ENCODE data around the gene KPNA6. TPM values are rescaled to one million over a fixed set of nuclear protein-coding genes. Genes with fewer than 3 reads are reported as not detected.

KPNA6 gene
- total RNA-seq, 3 donors from 2014 or later (not counting 1 experiment from before 2014, with no cell fraction given), result 48.6 to 59.0 (median 52.8) TPM

GRCh38 chr1:32186077-32186476, 78.2 kb downstream of the KPNA6 start:
- Mint-ChIP-seq H3K4me3 (no peak overlapping the region), H3K4me1 (peaks cover 27 to 41% of the 10 kb centered on the region in 2 donors), H3K36me3 (no peaks in the 10 kb centered on the region), H3K27ac (peak overlapping the region in 1 of 2 donors; percentile 0), H3K27me3 (ENCODE audit: low read depth in 2 of 2) (no peaks in the 10 kb centered on the region), H3K9me3 (no peaks in the 10 kb centered on the region)
- H3K9me3 ChIP-seq (ENCODE audit: control insufficient read depth, insufficient read depth, low read length), result no peaks in the 10 kb centered on the region
- H3K27ac ChIP-seq (ENCODE audit: low read length), result no peak overlapping the region
- ATAC-seq, result no peak
- no peak for TF ChIP-seq CTCF (IDR thresholded peaks at IDR 0.05)
- no peak overlapping the region for H3K4me3 ChIP-seq (ENCODE audit: low read length)
- intact Hi-C loops (cut with micrococcal nuclease), result no loop called here
- no peak for DNase-seq
- H3K4me1 ChIP-seq (ENCODE audit: control insufficient read depth, insufficient read depth, low read length), result peaks cover 13% of the 10 kb centered on the region
- H3K27me3 ChIP-seq (ENCODE audit: control insufficient read depth, insufficient read depth, low read length), result no peaks in the 10 kb centered on the region
- WGBS (ENCODE audit: insufficient coverage), result 90% methylated on average over 2 of the region's 2 CpGs
- peaks cover 56% of the 10 kb centered on the region for H3K36me3 ChIP-seq (ENCODE audit: control insufficient read depth, insufficient read depth, low read length)

- ATAC-seq (no peak), DNase-seq (no peak)
- peaks cover 23 to 38% of the 10 kb centered on the region in 2 donors for H3K4me1 Mint-ChIP-seq
- Histone ChIP-seq H3K27me3 (ENCODE audit: control insufficient read depth, insufficient read depth, low read length) (no peaks in the 10 kb centered on the region), H3K4me3 (ENCODE audit: low read length) (no peak overlapping the region), H3K9me3 (ENCODE audit: control insufficient read depth, insufficient read depth, low read length) (no peaks in the 10 kb centered on the region), H3K27ac (ENCODE audit: low read length) (no peak overlapping the region), H3K36me3 (ENCODE audit: control insufficient read depth, insufficient read depth, low read length) (peaks cover 60% of the 10 kb centered on the region), H3K4me1 (ENCODE audit: control insufficient read depth, insufficient read depth, low read length) (peaks cover 8% of the 10 kb centered on the region)
- TF ChIP-seq CTCF (IDR thresholded peaks at IDR 0.05), result no peak
- H3K9me3 Mint-ChIP-seq, result no peaks in the 10 kb centered on the region
- H3K36me3 Mint-ChIP-seq, result peaks cover 2% of the 10 kb centered on the region
- H3K27me3 Mint-ChIP-seq (ENCODE audit: low read depth in 2 of 2), result no peaks in the 10 kb centered on the region
- 100% methylated on average over 1 of the region's 2 CpGs for WGBS (ENCODE audit: insufficient coverage)
- intact Hi-C loops (cut with micrococcal nuclease), result no loop called here
- H3K4me3 Mint-ChIP-seq, result no peak overlapping the region
- H3K27ac Mint-ChIP-seq, result peak overlapping the region in 1 of 2 donors; percentile 0
Observed at GRCh38 chr1:32186491-32186890, 78.6 kb downstream of the KPNA6 start.

GRCh38 chr1:32187850-32188249, 80.0 kb downstream of the KPNA6 start:
- no peak overlapping the region for H3K27ac ChIP-seq (ENCODE audit: low read length)
- H3K9me3 ChIP-seq (ENCODE audit: control insufficient read depth, insufficient read depth, low read length), result no peaks in the 10 kb centered on the region
- DNase-seq (no peak), ATAC-seq (no peak)
- no peak overlapping the region for H3K4me3 ChIP-seq (ENCODE audit: low read length)
- Mint-ChIP-seq H3K27me3 (ENCODE audit: low read depth in 2 of 2) (no peaks in the 10 kb centered on the region), H3K4me3 (no peak overlapping the region), H3K36me3 (peaks cover 13% of the 10 kb centered on the region), H3K9me3 (no peaks in the 10 kb centered on the region), H3K4me1 (peaks cover 21 to 32% of the 10 kb centered on the region in 2 donors), H3K27ac (no peak overlapping the region)
- H3K36me3 ChIP-seq (ENCODE audit: control insufficient read depth, insufficient read depth, low read length), result peaks cover 74% of the 10 kb centered on the region
- WGBS (ENCODE audit: insufficient coverage), result 98% methylated on average over 9 of the region's 9 CpGs
- H3K4me1 ChIP-seq (ENCODE audit: control insufficient read depth, insufficient read depth, low read length), result no peaks in the 10 kb centered on the region
- TF ChIP-seq CTCF (IDR thresholded peaks at IDR 0.05), result no peak
- intact Hi-C loops (cut with micrococcal nuclease), result no loop called here
- no peaks in the 10 kb centered on the region for H3K27me3 ChIP-seq (ENCODE audit: control insufficient read depth, insufficient read depth, low read length)

- Mint-ChIP-seq H3K4me3 (no peak overlapping the region), H3K27ac (no peak overlapping the region), H3K9me3 (no peaks in the 10 kb centered on the region), H3K36me3 (peaks cover 25% of the 10 kb centered on the region), H3K27me3 (ENCODE audit: low read depth in 2 of 2) (no peaks in the 10 kb centered on the region), H3K4me1 (peaks cover 21 to 29% of the 10 kb centered on the region in 2 donors)
- 98% methylated on average over 8 of the region's 8 CpGs for WGBS (ENCODE audit: insufficient coverage)
- DNase-seq (no peak), ATAC-seq (no peak)
- Histone ChIP-seq H3K27ac (ENCODE audit: low read length) (no peak overlapping the region), H3K27me3 (ENCODE audit: control insufficient read depth, insufficient read depth, low read length) (no peaks in the 10 kb centered on the region), H3K9me3 (ENCODE audit: control insufficient read depth, insufficient read depth, low read length) (no peaks in the 10 kb centered on the region), H3K36me3 (ENCODE audit: control insufficient read depth, insufficient read depth, low read length) (peaks cover 88% of the 10 kb centered on the region), H3K4me3 (ENCODE audit: low read length) (no peak overlapping the region), H3K4me1 (ENCODE audit: control insufficient read depth, insufficient read depth, low read length) (peaks cover 24% of the 10 kb centered on the region)
- intact Hi-C loops (cut with micrococcal nuclease), result no loop called here
- no peak for TF ChIP-seq CTCF (IDR thresholded peaks at IDR 0.05)
Observed at GRCh38 chr1:32192220-32192948, 84.5 kb downstream of the KPNA6 start.

All from natural killer cell (primary cell).